GM23248 (cell line): Measurements from ENCODE around the gene PRSS48.

ENCODE experiments used
- EZH2 ChIP-seq: fragments of 200-600 bp; sonication (generic); IDR thresholded peaks from 2 replicates; pipeline ENCODE4 v1.6.1; 2018; ENCODE audit warnings: antibody characterized with exemption, mild to moderate bottlenecking; ENCODE audit not compliant: insufficient read depth, poor library complexity, severe bottlenecking
- EZH2phosphoT487 ChIP-seq: fragments of 200-600 bp; sonication (generic); IDR thresholded peaks from 2 replicates; pipeline ENCODE4 v1.6.1; 2018; ENCODE audit warnings: antibody characterized with exemption, moderate library complexity, mild to moderate bottlenecking, low read depth; ENCODE audit not compliant: insufficient read depth

DNA sequence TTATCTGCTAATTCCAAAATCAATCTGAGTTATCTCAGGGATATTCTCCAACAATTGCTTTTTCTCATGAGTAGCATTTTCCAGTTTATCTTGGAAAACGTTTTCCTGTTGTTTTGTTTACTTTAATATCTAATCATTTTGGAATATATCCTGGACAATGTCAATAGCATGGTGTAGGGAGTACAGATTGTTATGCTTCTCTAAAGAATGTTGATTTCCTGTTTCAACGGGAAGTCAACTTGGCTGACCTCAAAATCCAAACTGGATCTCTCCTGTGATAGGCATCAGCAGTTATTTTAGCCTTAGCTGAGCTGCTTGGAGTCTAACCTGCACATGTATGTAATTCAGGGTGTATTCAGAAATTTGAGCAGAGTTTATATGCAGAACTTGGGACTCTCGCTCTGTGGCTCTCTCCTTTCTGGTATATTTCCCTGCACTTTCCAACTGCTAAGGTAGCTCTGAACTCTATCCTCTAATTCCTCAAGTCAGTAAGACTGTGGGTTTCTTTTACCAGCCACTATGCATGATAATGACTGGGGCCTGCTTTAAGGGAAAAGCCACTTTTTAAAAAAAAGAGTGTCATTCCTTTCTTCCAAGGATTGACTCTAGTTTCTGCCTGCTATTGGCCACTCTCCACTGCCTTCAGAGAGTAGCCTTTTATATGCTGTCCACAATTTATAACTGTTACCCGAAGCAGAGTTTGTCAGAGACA, 7.7 kb downstream of the PRSS48 start:
- TF ChIP-seq EZH2: no peak
- no peak for TF ChIP-seq EZH2phosphoT487
